HepG2 (cell line): ENCODE results near the gene VILL. TPM values are rescaled to one million over a fixed set of nuclear protein-coding genes. Genes with fewer than 3 reads are reported as not detected.

Source experiments
- CREB3 ChIP-seq: sonication (generic); formaldehyde crosslinking; IDR thresholded peaks from 2 replicates; pipeline ENCODE4 v1.5.0; 2020; ENCODE audit warnings: missing genetic modification reagents
- IKZF5 ChIP-seq: IDR thresholded peaks from 2 replicates; pipeline ENCODE4 v1.6.1; 2018; ENCODE audit warnings: missing genetic modification reagents, mild to moderate bottlenecking, missing compliant biosample characterization
- JUN ChIP-seq: sonication (generic); formaldehyde crosslinking; IDR thresholded peaks from 2 replicates; pipeline ENCODE4 v1.4.0; 2020; ENCODE audit warnings: mild to moderate bottlenecking, missing genetic modification reagents
- MAFG ChIP-seq: sonication (generic); formaldehyde crosslinking; IDR thresholded peaks from 2 replicates; pipeline ENCODE4 v1.5.1; 2020; ENCODE audit warnings: mild to moderate bottlenecking, missing genetic modification reagents
- NCOA1 ChIP-seq: sonication (generic); formaldehyde crosslinking; IDR thresholded peaks from 2 replicates; pipeline ENCODE4 v1.9.0; 2021; ENCODE audit warnings: missing genetic modification reagents
- NFIC ChIP-seq: IDR thresholded peaks from 2 replicates; pipeline ENCODE4 v1.6.1; 2012; ENCODE audit warnings: mild to moderate bottlenecking, low read length, inconsistent platforms
- NONO ChIP-seq, 2 experiments: fragments of 450-650 bp in 1 of 2; sonication (generic) in 1 of 2; formaldehyde crosslinking in 1 of 2; IDR thresholded peaks in 1 of 2; conservative IDR thresholded peaks in 1 of 2; 2 replicates each; pipeline versions ENCODE4 v1.6.1 to v1.8.0; 2017 to 2022; ENCODE audit warnings: mild to moderate bottlenecking in 1 of 2, missing genetic modification reagents in 1 of 2, moderate library complexity in 1 of 2
- NR2C2 ChIP-seq: sonication (generic); formaldehyde crosslinking; IDR thresholded peaks from 2 replicates; pipeline ENCODE4 v1.4.0; 2020; ENCODE audit warnings: missing genetic modification reagents, mild to moderate bottlenecking, moderate library complexity, borderline replicate concordance
- PAXIP1 ChIP-seq: sonication (generic); formaldehyde crosslinking; conservative IDR thresholded peaks from 2 replicates; pipeline ENCODE4 v1.4.0; 2020; ENCODE audit warnings: mild to moderate bottlenecking, missing genetic modification reagents, moderate library complexity
- RAD21 ChIP-seq: fragments of 450-650 bp; formaldehyde crosslinking; IDR thresholded peaks from 2 replicates; pipeline ENCODE4 v1.5.0; 2020; ENCODE audit warnings: mild to moderate bottlenecking
- RFXANK ChIP-seq: IDR thresholded peaks from 2 replicates; pipeline ENCODE4 v1.6.1; 2016
- TRIM24 ChIP-seq: sonication (generic); formaldehyde crosslinking; IDR thresholded peaks from 2 replicates; pipeline ENCODE4 v1.8.0; 2022; ENCODE audit warnings: mild to moderate bottlenecking, missing genetic modification reagents
- ZMYM4 ChIP-seq: sonication (generic); formaldehyde crosslinking; IDR thresholded peaks from 2 replicates; pipeline ENCODE4 v1.8.1; 2023; ENCODE audit warnings: mild to moderate bottlenecking, missing genetic modification reagents
- ZNF230 ChIP-seq: sonication (generic); formaldehyde crosslinking; IDR thresholded peaks from 2 replicates; pipeline ENCODE4 v1.4.0; 2020; ENCODE audit warnings: mild to moderate bottlenecking, missing genetic modification reagents
- ZNF318 ChIP-seq: sonication (generic); formaldehyde crosslinking; IDR thresholded peaks from 2 replicates; pipeline ENCODE4 v1.4.0; 2020; ENCODE audit warnings: mild to moderate bottlenecking, missing genetic modification reagents
- ZNF331 ChIP-seq: sonication (generic); formaldehyde crosslinking; IDR thresholded peaks from 2 replicates; pipeline ENCODE4 v1.4.0; 2020; ENCODE audit warnings: missing genetic modification reagents
- polyA plus RNA-seq, 8 experiments: library from polyadenylated mRNA; depleted of rRNA in 3 of 8; stranded (reverse) in 7 of 8; unstranded in 1 of 8; fragments of >200 nt; fragmentation: Illumina TruSeq in 4 of 8; extraction: Trizol in 4 of 8; gene quantifications; 2 replicates each; pipeline versions ENCODE4 v1.2.1 to v1.2.3, GENCODE V29; 2011 to 2016; ENCODE audit warnings: low read depth in 4 of 8, missing spikeins in 1 of 8, mixed read lengths in 1 of 8; ENCODE audit not compliant: insufficient read depth in 1 of 8
- total RNA-seq, 5 experiments: library from RNA; depleted of rRNA; stranded (reverse); fragments of >200 nt; fragmentation: Illumina TruSeq; extraction: Trizol; gene quantifications; 2 replicates each; pipeline ENCODE4 v1.2.3, GENCODE V29; 2016; ENCODE audit warnings: low read depth in 1 of 5

VILL gene
- total and polyA plus RNA-seq, 2 of the 13 experiments (the other 11 are each of a cell fraction or from before 2014, with no cell fraction given): 3.2 to 5.3 TPM

GRCh38 chr3:37967260-37967881 is 23.2 kb upstream of the VILL start (continued):
- TF ChIP-seq ZNF318 (CRISPR knock-in tag) (0 out of 2 replicates have a peak, but pooled peaks have one; percentile 32), ZMYM4 (CRISPR knock-in tag) (peak; percentile 74; the same call in 1 of the 2 replicates), RFXANK (CRISPR knock-in tag) (no peak), NONO (IDR thresholded peaks at IDR 0.05) (no peak), NONO (CRISPR knock-in tag; conservative IDR thresholded peaks at IDR 0.05) (0 out of 2 replicates have a peak, but pooled peaks have one; percentile 33), NR2C2 (peak; percentile 19; the same call in 1 of the 2 replicates), JUN (no peak), MAFG (CRISPR knock-in tag) (no peak), IKZF5 (CRISPR knock-in tag) (peak; percentile 39; the same call in 1 of the 2 replicates), NCOA1 (no peak), TRIM24 (CRISPR knock-in tag) (no peak), PAXIP1 (CRISPR knock-in tag) (peak; percentile 24; the same call in 1 of the 2 replicates), RAD21 (CRISPR knock-in tag) (peak; percentile 87), ZNF331 (CRISPR knock-in tag) (0 out of 2 replicates have a peak, but pooled peaks have one; percentile 18), ZNF230 (CRISPR knock-in tag) (no peak), CREB3 (CRISPR knock-in tag) (no peak), NFIC (no peak)
